GM21423 (cell line): Measurements from ENCODE around the gene DLG2.

Experiments
- ATAC-seq: cut with Tn5 transposase; IDR thresholded peaks from one replicate; pipeline ENCODE4 v1.9.1; 2021; ENCODE audit warnings: mild to moderate bottlenecking, moderate library complexity; ENCODE audit not compliant: unreplicated experiment

Gene DLG2

GRCh38 chr11:83921447-83922192 is 1705.5 kb downstream of the DLG2 start:
- ATAC-seq = no peak

DNA sequence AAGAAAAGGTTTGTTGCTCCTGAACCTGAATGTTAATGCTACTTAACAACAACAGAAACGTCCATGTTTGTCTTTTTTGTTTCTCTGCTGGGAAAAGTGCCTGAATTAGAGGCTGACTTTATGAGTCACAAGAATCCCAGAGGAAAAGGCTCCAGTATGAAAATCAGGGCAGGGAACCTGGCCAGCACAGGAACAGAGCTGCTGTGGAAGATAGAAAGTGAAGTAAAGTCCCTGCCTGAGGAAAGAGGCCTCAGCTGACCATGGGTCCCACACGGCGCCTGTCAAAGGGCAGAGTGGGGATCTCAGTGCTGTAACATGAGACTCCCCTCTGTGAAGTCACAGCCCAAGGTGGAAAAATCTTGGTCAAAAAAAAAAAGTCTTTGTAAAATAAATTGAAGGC is 1708.7 kb downstream of the DLG2 start:
- no peak for ATAC-seq

DNA sequence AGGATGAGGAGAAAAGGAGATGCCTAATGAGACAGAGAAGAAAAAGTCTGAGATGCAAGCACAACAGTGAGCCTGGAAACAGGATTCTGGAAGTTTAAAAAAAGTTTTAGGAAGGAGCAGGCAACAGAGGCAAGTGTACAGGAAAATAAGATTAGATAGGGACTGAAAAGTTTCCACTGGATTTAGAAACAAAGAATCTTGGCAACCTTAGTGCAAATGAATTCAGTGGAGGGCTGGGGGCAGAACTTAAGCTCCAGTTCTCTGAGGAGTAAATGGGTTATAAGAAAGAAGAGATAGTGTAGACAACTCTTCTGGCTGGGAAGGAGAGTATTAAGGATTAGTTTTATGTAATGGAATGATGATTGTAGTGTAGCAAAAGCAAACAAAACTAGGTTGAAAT is 1712.1 kb downstream of the DLG2 start:
- no peak for ATAC-seq

- ATAC-seq = no peak
Observed at GRCh38 chr11:83909579-83910534, 1717.3 kb downstream of the DLG2 start.

GRCh38 chr11:83908298-83908856 is 1718.8 kb downstream of the DLG2 start:
- no peak for ATAC-seq

DNA sequence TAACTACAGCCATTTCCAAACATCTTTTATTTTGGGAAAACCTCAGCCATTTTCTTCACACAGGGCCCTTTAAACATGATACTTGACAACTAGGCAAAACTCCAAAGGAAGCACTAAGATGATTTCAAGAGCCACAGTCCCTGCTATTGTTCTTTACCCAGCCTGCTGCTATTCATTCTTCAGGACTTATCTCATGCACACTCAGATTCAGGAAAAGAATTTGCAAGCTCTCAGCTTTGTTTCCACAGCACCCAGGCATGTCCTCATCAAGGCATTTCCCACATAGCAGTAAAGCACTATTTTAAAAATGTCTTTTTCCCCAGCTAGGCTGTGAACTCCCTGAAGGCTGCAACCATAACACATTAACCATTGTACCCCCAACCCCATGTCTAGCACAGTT is 1731.6 kb downstream of the DLG2 start:
- ATAC-seq = no peak

DNA sequence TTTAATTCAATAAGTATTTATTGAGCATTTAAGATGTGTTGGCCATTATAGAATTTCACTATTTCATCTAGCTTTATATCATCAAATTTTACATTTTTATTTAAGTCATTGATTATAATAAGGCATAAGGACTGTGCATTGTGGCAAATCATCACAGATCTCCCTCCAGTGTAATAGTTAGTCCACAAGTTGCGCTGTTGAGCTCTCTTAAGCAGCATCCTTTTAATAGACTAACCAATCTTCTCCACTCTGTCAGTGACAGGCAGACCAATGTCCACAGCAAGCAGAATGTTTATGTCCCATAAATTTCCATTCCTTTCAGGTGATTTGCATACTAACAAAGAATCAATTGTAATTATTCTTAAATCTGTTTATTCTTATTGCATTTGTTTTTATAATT is 1745.7 kb downstream of the DLG2 start:
- ATAC-seq = no peak

GRCh38 chr11:83871054-83871453 is 1756.1 kb downstream of the DLG2 start:
- ATAC-seq = no peak

DNA sequence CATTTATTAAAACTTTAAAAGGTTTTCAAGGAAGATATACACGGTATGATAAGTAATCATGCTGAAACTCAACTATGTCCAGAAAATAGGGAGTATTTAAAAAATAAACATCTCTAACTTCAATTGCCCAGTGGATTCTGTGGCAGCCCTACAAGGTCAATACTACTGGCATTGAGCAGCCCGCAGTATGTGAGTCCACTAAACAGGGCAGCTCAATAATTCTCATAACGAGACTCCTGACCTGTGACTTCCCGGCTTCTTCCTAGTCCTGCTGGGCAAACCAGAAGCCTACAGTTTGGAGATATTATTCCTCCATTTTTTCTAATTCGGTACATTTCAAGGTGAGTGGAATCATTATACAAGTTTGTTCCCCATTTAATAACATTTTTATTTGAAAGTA is 1760.5 kb downstream of the DLG2 start:
- no peak for ATAC-seq

- ATAC-seq = no peak
Observed at GRCh38 chr11:83865636-83866461, 1761.3 kb downstream of the DLG2 start.

- no peak for ATAC-seq
Observed at GRCh38 chr11:83864412-83865057, 1762.6 kb downstream of the DLG2 start.

DNA sequence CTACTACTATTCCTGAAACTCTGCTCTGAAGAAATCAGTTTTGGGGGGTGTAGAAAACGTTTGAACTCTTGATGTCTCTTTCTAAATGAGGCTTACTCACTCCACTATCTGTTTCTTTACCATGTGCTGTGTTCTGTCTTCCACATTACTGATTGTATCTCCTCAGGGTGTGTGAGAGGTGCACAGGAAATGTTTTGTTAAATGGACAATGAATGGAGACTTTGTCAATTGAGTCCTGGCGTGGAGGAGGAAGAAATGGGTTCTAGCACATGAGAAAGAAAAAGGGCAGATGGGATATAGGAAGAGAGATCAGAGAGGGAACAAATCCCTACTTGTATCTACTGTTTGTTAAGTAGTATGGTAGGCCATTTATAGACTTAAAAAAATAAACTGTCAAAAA is 1763.9 kb downstream of the DLG2 start:
- no peak for ATAC-seq

DNA sequence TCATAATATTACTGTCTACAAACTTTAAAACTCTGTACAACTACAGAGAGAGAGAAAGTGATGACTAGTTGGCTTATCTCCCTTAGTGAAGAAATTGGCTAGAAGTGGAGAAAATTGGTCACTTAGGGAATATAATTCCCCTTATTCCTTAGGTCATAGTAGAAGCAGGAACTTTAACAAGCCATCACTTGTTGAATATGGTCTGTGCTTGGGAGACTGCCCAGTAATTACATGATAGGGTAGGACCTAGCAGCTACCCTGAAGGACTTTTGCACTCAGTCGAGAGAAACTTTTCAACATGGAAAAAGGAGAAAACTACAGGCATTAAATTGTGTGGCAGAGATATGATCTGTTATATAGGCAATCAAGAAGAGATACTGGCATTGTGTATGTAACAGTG is 1764.5 kb downstream of the DLG2 start:
- no peak for ATAC-seq

- no peak for ATAC-seq
Observed at GRCh38 chr11:83862033-83862432, 1765.1 kb downstream of the DLG2 start.

DNA sequence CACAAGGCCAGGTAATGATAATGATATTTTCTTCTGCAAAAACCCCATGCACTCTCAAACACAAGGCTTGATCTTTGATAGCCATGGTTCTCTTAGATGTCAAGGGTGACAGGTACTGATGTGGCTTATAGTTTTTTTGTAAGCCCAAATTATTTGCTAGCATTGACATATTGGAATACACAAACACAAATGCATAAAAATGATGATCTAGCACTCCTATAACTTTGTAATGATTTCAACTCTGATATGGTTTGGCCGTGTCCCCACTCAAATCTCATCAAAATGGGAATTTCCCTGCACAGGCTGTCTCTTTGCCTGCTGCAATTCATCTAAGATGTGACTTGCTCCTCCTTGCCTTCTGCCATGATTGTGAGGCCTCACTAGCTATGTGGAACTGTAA is 1768.5 kb downstream of the DLG2 start:
- no peak for ATAC-seq

DNA sequence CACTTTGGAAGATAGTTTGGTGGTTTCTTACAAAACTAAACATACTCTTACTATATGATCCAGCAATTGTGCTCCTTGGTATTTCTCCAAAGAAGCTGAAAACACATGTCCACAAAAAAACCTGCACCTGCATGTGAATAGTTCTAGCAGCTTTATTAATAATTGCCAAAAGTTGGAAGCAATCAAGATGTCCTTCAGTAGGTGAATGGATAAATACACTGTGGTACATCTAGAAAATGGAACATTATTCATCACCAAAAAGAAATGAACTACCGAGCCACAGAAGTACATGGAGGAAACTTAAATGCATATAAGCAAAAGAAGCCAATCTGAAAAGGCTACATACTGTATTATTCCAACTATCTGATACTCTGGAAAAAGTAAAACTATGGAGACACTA is 1771.9 kb downstream of the DLG2 start:
- no peak for ATAC-seq

- no peak for ATAC-seq
Observed at GRCh38 chr11:83852775-83853442, 1774.2 kb downstream of the DLG2 start.

- no peak for ATAC-seq
Observed at GRCh38 chr11:83852012-83852411, 1775.1 kb downstream of the DLG2 start.

- ATAC-seq = no peak
Observed at GRCh38 chr11:83847467-83848034, 1779.6 kb downstream of the DLG2 start.

DNA sequence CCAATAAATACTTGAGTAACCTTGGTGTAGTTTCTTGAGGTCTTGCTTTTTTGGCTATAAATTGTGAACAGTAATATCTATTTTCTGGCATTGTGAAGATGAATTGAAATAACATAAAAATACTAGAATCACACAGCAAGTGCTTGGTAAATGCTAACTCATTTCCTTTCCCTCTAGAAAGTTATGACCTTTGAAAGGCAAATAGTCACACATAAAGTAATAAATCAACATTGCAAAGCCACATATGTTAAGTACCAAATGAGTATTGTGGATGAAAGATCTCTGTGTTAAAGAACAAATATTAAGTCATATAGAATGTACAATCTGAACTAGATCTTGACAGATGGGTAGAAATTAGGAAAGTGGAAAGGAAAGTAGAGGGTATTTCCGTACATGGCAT is 1781.3 kb downstream of the DLG2 start:
- no peak for ATAC-seq
